ENCODE results near the gene MED26.
A peak's percentile ranks its signal among the peaks of the same experiment; 100 is the strongest.
"Not testable (repeated sequence)": the region's sequence is repeated elsewhere in the genome, so short reads cannot be mapped to it uniquely, and the experiment has no call there.

Gene MED26

GRCh38 chr19:16573296-16573695, 54.7 kb downstream of the MED26 start:
- DNase-seq (ENCODE audit: low read depth in 2 of 2): no peak

GRCh38 chr19:16572332-16573211, 55.4 kb downstream of the MED26 start, which contains the start of gene SLC35E1:
SLC35E1 (minus strand) TSS chr19:16572415; CDS start chr19:16572364, 51 bp downstream.
- peak; percentile 83 to 84 for DNase-seq (ENCODE audit: low read depth in 2 of 2)

- DNase-seq (ENCODE audit: low read depth in 2 of 2): no peak
These were observed 56.1 kb downstream of the MED26 start for GRCh38 chr19:16571822-16572331.

- no peak for DNase-seq (ENCODE audit: low read depth in 2 of 2)
These were observed 56.7 kb downstream of the MED26 start for GRCh38 chr19:16571283-16571682.

GRCh38 chr19:16569609-16570320, 58.2 kb downstream of the MED26 start:
- DNase-seq (ENCODE audit: low read depth in 2 of 2): no peak

- DNase-seq (ENCODE audit: low read depth in 2 of 2): no peak
These were observed 61.3 kb downstream of the MED26 start for GRCh38 chr19:16566702-16567101.

GRCh38 chr19:16566161-16566560, 61.8 kb downstream of the MED26 start:
- peak; percentile 44 to 66 for DNase-seq (ENCODE audit: low read depth in 2 of 2)

- DNase-seq (ENCODE audit: low read depth in 2 of 2): no peak
These were observed 63.2 kb downstream of the MED26 start for GRCh38 chr19:16564842-16565241.

- DNase-seq (ENCODE audit: low read depth in 2 of 2): no peak
These were observed 65.4 kb downstream of the MED26 start for GRCh38 chr19:16562608-16563025.

GRCh38 chr19:16561382-16561781, 66.6 kb downstream of the MED26 start:
- DNase-seq (ENCODE audit: low read depth in 2 of 2): no peak

GRCh38 chr19:16559780-16560276, 68.2 kb downstream of the MED26 start:
- DNase-seq (ENCODE audit: low read depth in 2 of 2): no peak

GRCh38 chr19:16554776-16555175, 73.2 kb downstream of the MED26 start:
- no peak for DNase-seq (ENCODE audit: low read depth in 2 of 2)

GRCh38 chr19:16551902-16552301, 76.1 kb downstream of the MED26 start:
- not testable (repeated sequence) for DNase-seq (ENCODE audit: low read depth in 2 of 2)

- no peak for DNase-seq (ENCODE audit: low read depth in 2 of 2)
These were observed 79.0 kb downstream of the MED26 start for GRCh38 chr19:16548956-16549355.

GRCh38 chr19:16544473-16545231, 83.4 kb downstream of the MED26 start:
- DNase-seq (ENCODE audit: low read depth in 2 of 2): no peak

- not testable (repeated sequence) for DNase-seq (ENCODE audit: low read depth in 2 of 2)
These were observed 84.3 kb downstream of the MED26 start for GRCh38 chr19:16543734-16544133.

- no peak for DNase-seq (ENCODE audit: low read depth in 2 of 2)
These were observed 85.0 kb downstream of the MED26 start for GRCh38 chr19:16542910-16543472.

GRCh38 chr19:16542045-16542909, 85.7 kb downstream of the MED26 start, which contains the start of gene CHERP:
CHERP (minus strand) TSS chr19:16542437; CDS start chr19:16542378, 59 bp downstream.
- peak; percentile 87 to 90 for DNase-seq (ENCODE audit: low read depth in 2 of 2)

GRCh38 chr19:16541526-16542044, 86.4 kb downstream of the MED26 start:
- no peak for DNase-seq (ENCODE audit: low read depth in 2 of 2)

GRCh38 chr19:16540948-16541347, 87.1 kb downstream of the MED26 start:
- DNase-seq (ENCODE audit: low read depth in 2 of 2): no peak

All from activated CD8-positive, alpha-beta memory T cell treated with anti-CD3 and anti-CD28 coated beads for 4 hours (primary cell).